Amniotic epithelial cell (primary cell): Measurements from ENCODE around the gene LRRC37A2.
"Not testable (repeated sequence)": the region's sequence is repeated elsewhere in the genome, so short reads cannot be mapped to it uniquely, and the experiment has no call there.

Experiments
- DNase-seq: peaks from one replicate; pipeline ENCODE4 v3.0.0-alpha.2; 2010; ENCODE audit warnings: low read depth

LRRC37A2 gene

GRCh38 chr17:46598344-46598931, 86.2 kb downstream of the LRRC37A2 start:
- DNase-seq = not testable (repeated sequence)

DNA sequence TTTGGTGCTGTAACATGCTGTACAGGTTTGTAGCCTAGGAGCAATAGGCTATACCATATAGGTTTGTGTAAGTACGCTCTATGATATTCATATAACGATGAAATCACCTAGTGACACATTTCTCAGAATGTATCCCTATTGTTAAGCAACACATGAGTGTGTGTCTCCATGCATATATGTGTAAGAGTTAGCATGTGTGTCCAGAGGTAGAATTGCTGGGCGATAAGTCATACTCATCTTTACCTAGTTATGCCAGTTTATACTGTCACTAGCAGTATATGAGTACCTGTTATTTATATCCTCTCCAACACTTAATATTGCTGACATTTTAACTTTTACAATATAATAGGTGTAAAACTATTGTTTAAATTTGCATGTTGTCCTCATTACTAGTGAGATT, 88.5 kb downstream of the LRRC37A2 start:
- not testable (repeated sequence) for DNase-seq

DNA sequence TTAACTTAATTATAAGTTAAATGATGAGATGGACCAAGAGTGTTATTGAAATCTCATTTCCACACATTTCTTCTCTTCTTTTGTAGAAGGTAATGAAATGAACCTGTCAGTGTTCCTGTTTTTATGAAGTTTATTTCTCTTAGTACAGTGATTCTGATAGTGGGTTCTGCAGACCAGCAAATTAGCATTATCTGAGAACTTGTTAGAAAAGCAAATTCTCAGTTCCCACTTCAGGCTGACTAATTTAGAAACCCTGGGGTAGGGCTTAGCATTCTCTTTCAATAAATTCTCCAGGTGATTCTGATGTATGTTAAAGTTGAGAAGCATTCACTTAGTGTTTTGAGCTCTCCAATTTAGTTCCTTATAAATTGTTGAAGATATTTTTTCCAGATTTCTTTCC, 90.9 kb downstream of the LRRC37A2 start:
- not testable (repeated sequence) for DNase-seq
